ENCODE measurements around the gene INO80. TPM values are rescaled to one million over a fixed set of nuclear protein-coding genes. Genes with fewer than 3 reads are reported as not detected.

The INO80 gene
- total RNA-seq, 6 donors from 2014 or later = 22.8 to 92.2 (median 43.9) TPM

DNA sequence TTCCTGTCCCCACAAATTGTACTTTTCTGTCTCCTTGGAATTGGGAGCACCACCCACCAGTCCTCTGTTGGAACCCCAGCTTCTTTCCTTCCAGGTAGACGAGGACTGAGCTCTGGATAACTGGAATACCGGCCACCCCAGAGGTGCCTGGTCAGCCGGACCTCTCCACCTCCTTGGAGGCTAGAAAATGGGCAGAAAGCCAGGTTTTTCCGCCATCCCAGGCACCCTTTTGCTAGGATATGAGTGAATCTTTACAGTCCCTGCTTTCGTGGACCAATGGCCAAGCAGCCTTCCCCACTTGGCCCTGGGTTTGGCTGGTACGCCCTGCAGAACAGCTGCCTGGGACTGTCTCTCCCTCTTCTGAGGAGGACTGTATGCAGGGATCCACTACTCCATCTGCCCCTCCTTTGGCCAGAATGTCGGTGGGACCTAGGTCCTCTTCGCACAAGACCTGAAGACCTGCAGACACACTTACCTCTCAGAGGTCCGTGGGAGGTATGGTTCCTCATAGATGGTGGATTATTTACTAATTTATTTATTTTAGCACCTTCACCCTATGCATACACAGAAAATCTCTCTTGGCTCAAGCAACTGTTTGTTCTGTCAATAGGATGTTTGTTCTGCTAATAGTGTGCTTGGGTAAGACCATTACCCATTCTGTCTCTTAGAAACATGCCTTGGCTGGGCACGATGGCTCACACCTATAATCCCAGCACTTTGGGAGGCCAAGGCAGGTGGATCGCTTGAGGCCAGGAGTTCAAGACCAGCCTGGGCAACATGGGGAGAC, 171.4 kb downstream of the INO80 start:
- TF ChIP-seq POLR2A (IDR thresholded peaks at IDR 0.05) (no peak), POLR2AphosphoS5 (IDR thresholded peaks at IDR 0.05) (no peak), EP300 (IDR thresholded peaks at IDR 0.05) (no peak)
- TF ChIP-seq, protein P1, sequence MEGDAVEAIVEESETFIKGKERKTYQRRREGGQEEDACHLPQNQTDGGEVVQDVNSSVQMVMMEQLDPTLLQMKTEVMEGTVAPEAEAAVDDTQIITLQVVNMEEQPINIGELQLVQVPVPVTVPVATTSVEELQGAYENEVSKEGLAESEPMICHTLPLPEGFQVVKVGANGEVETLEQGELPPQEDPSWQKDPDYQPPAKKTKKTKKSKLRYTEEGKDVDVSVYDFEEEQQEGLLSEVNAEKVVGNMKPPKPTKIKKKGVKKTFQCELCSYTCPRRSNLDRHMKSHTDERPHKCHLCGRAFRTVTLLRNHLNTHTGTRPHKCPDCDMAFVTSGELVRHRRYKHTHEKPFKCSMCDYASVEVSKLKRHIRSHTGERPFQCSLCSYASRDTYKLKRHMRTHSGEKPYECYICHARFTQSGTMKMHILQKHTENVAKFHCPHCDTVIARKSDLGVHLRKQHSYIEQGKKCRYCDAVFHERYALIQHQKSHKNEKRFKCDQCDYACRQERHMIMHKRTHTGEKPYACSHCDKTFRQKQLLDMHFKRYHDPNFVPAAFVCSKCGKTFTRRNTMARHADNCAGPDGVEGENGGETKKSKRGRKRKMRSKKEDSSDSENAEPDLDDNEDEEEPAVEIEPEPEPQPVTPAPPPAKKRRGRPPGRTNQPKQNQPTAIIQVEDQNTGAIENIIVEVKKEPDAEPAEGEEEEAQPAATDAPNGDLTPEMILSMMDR (IDR thresholded peaks at IDR 0.05) = no peak

DNA sequence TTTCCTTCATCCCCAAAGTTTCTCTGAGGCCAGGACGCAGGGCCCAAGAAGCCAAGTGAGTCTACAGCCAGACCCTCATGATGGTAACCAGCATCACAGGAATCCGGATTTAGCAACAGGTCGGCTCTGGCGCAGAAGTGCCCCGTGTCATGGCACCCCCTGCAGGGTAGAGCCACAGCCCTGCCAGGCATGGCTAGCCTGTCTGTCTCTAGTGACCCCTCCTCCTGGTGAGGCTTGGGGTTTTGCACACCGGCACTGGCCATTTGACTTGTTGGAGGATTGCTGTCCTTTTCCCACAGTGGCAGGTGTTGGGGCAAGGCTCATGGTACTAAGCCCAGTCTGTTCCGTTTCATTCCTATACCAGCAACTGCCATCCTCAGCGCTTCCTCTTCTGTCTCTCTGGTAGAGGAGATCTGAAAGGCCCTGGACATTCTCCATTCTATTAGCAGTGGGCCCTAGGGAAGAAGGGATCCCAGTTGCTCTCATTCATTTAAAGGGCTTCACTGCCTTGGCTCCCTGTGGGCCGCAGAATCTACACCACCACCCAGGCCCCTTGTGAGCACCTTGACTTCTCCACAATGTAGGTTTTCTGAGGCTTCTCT, 172.2 kb downstream of the INO80 start:
- H3K27me3 ChIP-seq = no peaks in the 10 kb centered on the region
- TF ChIP-seq POLR2A (IDR thresholded peaks at IDR 0.05) (no peak), EP300 (IDR thresholded peaks at IDR 0.05) (no peak)
- H3K27ac ChIP-seq = peak overlapping the region; percentile 1 to 93 (median 90)
- no peaks in the 10 kb centered on the region for H3K36me3 ChIP-seq
- no peaks in the 10 kb centered on the region for H3K9me3 ChIP-seq
- 84 to 96% methylated on average over 7 to 9 of the region's 9 CpGs for WGBS, 2 donors
- H3K4me1 ChIP-seq = peaks cover 30 to 40% (median 37%) of the 10 kb centered on the region in 4 donors
- ATAC-seq (ENCODE audit: low FRiP score in 2 of 2) = no peak
- H3K4me3 ChIP-seq = no peak overlapping the region
- DNase-seq = no peak

More for the DNA sequence above, 171.4 kb downstream of the INO80 start:
- H3K4me1 ChIP-seq = peaks cover 32 to 40% (median 38%) of the 10 kb centered on the region in 4 donors
- peak overlapping the region in 1 of 4 donors; percentile 92 for H3K27ac ChIP-seq
- H3K27me3 ChIP-seq = no peaks in the 10 kb centered on the region
- H3K4me3 ChIP-seq = no peak overlapping the region
- no peak for ATAC-seq (ENCODE audit: low FRiP score in 2 of 2)
- 87 to 93% methylated on average over 9 to 11 of the region's 11 CpGs for WGBS, 2 donors
- no peaks in the 10 kb centered on the region for H3K9me3 ChIP-seq
- no peaks in the 10 kb centered on the region for H3K36me3 ChIP-seq
- no peak for DNase-seq

GRCh38 chr15:40942878-40943277, 173.2 kb downstream of the INO80 start:
- ATAC-seq (ENCODE audit: low FRiP score in 2 of 2) = peak in 1 of 2 donors; percentile 39
- H3K27ac ChIP-seq = peak overlapping the region; percentile 89 to 93 (median 91)
- DNase-seq = no peak
- H3K4me3 ChIP-seq = peak overlapping the region in 3 of 4 donors; percentile 46 to 69 (median 64)
- WGBS, 2 donors = 44 to 64% methylated on average over 12 of the region's 12 CpGs
- peaks cover 38 to 48% (median 44%) of the 10 kb centered on the region in 4 donors for H3K4me1 ChIP-seq
- H3K36me3 ChIP-seq = peaks cover 0 to 5% (median 0%) of the 10 kb centered on the region in 4 donors
- H3K9me3 ChIP-seq = no peaks in the 10 kb centered on the region
- H3K27me3 ChIP-seq = no peaks in the 10 kb centered on the region
- TF ChIP-seq POLR2AphosphoS5 (IDR thresholded peaks at IDR 0.05) (peak in 1 of 2 donors; percentile 3), EP300 (IDR thresholded peaks at IDR 0.05) (no peak), POLR2A (IDR thresholded peaks at IDR 0.05) (no peak)
- TF ChIP-seq, protein P1 (IDR thresholded peaks at IDR 0.05) = no peak

DNA sequence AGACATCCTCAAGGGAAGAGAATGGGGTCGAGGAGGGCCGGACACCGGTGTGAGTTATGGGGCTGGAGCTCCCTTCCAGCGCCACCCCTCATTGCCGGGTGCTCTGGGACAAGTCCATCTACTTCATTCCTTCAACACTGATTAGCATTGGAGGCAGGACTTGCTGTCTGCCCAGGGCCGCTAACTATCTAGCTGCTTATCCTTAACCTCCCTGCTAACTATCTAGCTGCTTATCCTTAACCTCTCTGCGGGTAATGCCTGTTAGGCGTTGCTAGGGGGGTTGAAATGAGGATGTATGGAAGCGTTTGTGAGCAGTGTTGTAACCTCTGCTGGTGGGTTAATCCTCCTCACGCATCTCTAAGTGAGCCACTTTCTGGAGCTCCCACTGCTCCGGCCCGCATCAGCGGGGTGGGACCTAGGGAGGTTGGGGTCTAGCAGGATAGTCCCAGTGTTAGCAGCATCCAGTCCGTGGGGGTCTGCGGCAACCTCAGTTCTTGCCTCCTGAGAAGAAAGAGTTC, 173.7 kb downstream of the INO80 start:
- Histone ChIP-seq H3K4me1 (peaks cover 43 to 52% (median 49%) of the 10 kb centered on the region in 4 donors), H3K36me3 (peaks cover 0 to 6% (median 0%) of the 10 kb centered on the region in 4 donors), H3K27me3 (no peaks in the 10 kb centered on the region), H3K9me3 (no peaks in the 10 kb centered on the region), H3K4me3 (peak overlapping the region; percentile 46 to 69 (median 55)), H3K27ac (peak overlapping the region; percentile 89 to 93 (median 91))
- WGBS, 2 donors = 14 to 30% methylated on average over 11 to 15 of the region's 15 CpGs
- DNase-seq (no peak), ATAC-seq (ENCODE audit: low FRiP score in 2 of 2) (no peak)
- no peak for TF ChIP-seq EP300 (IDR thresholded peaks at IDR 0.05)
- TF ChIP-seq POLR2AphosphoS5 (IDR thresholded peaks at IDR 0.05) = peak in 1 of 2 donors; percentile 3

DNA sequence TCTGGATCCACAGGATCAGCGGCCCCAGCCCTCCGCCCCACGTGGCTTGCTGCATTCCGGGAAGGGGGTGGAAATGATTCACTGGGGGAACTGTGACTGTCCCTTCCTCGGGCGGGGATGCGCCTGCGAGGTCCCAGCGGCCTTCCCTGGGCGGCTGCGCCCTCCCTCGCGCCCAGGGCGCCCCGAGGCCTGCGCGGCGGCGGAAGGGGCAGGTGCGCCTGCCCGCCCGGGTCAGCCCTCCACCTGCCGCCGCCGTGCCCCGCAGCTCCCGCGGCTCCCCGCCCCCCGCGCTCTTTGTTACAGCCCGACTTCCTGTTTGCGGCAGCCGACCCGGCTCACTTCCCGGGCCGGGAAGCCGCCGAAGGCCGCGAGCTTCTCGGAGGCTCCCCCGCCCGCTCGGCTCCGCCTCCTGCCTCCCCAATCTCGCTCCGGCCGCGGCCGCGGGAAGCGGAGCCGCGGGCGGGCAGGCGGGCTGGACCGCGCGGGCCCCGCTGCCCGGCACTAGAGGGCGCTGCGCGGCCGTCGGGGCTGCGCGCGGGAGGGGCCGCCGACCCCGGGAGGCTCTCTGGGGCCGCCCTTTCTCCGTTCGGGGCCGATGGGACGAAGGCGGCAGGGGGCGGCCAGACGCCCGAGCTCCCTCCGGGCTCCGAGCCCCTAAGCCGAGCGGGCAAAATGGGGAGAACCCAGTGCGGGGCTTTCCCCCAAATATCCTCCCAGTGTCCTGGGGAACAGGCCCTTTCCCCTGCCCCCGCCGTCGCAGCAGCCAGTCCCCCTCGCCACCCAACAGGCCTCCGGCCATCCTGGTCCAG, 174.3 kb downstream of the INO80 start:
- H3K9me3 ChIP-seq = no peaks in the 10 kb centered on the region
- H3K27me3 ChIP-seq = no peaks in the 10 kb centered on the region
- ATAC-seq (ENCODE audit: low FRiP score in 2 of 2) (peak; percentile 86 to 96), DNase-seq (peak; percentile 81 to 96)
- 2% methylated on average over 35 of the region's 92 CpGs; no CpG with 5 or more reads in 1 of the 2 donors for WGBS, 2 donors
- peak; percentile 69 to 77 for TF ChIP-seq POLR2AphosphoS5 (IDR thresholded peaks at IDR 0.05)
- peak in 2 of 4 donors; percentile 55 to 76 for TF ChIP-seq POLR2A (IDR thresholded peaks at IDR 0.05)
- TF ChIP-seq, protein P1 (IDR thresholded peaks at IDR 0.05) = peak; percentile 91 to 98 (median 95)
- peak in 1 of 4 donors; percentile 46 for TF ChIP-seq EP300 (IDR thresholded peaks at IDR 0.05)
- H3K4me3 ChIP-seq = peak overlapping the region; percentile 46 to 69 (median 55)
- peaks cover 48 to 59% (median 55%) of the 10 kb centered on the region in 4 donors for H3K4me1 ChIP-seq
- peak overlapping the region; percentile 89 to 93 (median 91) for H3K27ac ChIP-seq
- peaks cover 0 to 13% (median 0%) of the 10 kb centered on the region in 4 donors for H3K36me3 ChIP-seq

All from upper lobe of left lung (tissue), 6 donors.